Hematopoietic multipotent progenitor cell treated with erythropoietin and hydrocortisone succinate and interleukin-3 and kit ligand, for 15 days (in vitro differentiated cells): Measurements from ENCODE around the gene DOCK3.
"Not testable (repeated sequence)": the region's sequence is repeated elsewhere in the genome, so short reads cannot be mapped to it uniquely, and the experiment has no call there.

Experiments
- DNase-seq: peaks from one replicate; pipeline ENCODE4 v3.0.0-alpha.2; 2015; ENCODE audit warnings: low spot score

Gene DOCK3

GRCh38 chr3:51224283-51224682 lies 549.6 kb downstream of the DOCK3 start:
- DNase-seq, result no peak

GRCh38 chr3:51224843-51225242 lies 550.1 kb downstream of the DOCK3 start:
- no peak for DNase-seq

- no peak for DNase-seq
These were observed 568.2 kb downstream of the DOCK3 start for GRCh38 chr3:51242939-51243338.

GRCh38 chr3:51243924-51244323 lies 569.2 kb downstream of the DOCK3 start:
- no peak for DNase-seq

- DNase-seq, result no peak
These were observed 571.1 kb downstream of the DOCK3 start for GRCh38 chr3:51245867-51246266.

- no peak for DNase-seq
These were observed 583.1 kb downstream of the DOCK3 start for GRCh38 chr3:51257870-51258269.

- not testable (repeated sequence) for DNase-seq
These were observed 589.4 kb downstream of the DOCK3 start for GRCh38 chr3:51264166-51264565.

GRCh38 chr3:51268132-51268531 lies 593.4 kb downstream of the DOCK3 start:
- no peak for DNase-seq

- DNase-seq, result no peak
These were observed 594.7 kb downstream of the DOCK3 start for GRCh38 chr3:51269466-51269865.

GRCh38 chr3:51270559-51270958 lies 595.8 kb downstream of the DOCK3 start:
- DNase-seq, result no peak

- DNase-seq, result no peak
These were observed 596.4 kb downstream of the DOCK3 start for GRCh38 chr3:51271172-51271571.

GRCh38 chr3:51274052-51274451 lies 599.3 kb downstream of the DOCK3 start:
- no peak for DNase-seq

GRCh38 chr3:51275111-51275805 lies 600.5 kb downstream of the DOCK3 start:
- DNase-seq, result no peak

GRCh38 chr3:51276046-51276445 lies 601.3 kb downstream of the DOCK3 start:
- DNase-seq, result no peak

GRCh38 chr3:51279448-51279847 lies 604.7 kb downstream of the DOCK3 start:
- DNase-seq, result no peak

GRCh38 chr3:51280176-51280575 lies 605.4 kb downstream of the DOCK3 start:
- DNase-seq, result no peak

GRCh38 chr3:51282931-51283330 lies 608.2 kb downstream of the DOCK3 start:
- DNase-seq, result no peak

GRCh38 chr3:51283421-51283820 lies 608.7 kb downstream of the DOCK3 start:
- DNase-seq, result no peak

- no peak for DNase-seq
These were observed 620.9 kb downstream of the DOCK3 start for GRCh38 chr3:51295625-51296024.

GRCh38 chr3:51297333-51297732 lies 622.6 kb downstream of the DOCK3 start:
- no peak for DNase-seq

- no peak for DNase-seq
These were observed 629.5 kb downstream of the DOCK3 start for GRCh38 chr3:51304230-51304629.

GRCh38 chr3:51306093-51306492 lies 631.4 kb downstream of the DOCK3 start:
- no peak for DNase-seq

GRCh38 chr3:51307458-51307857 lies 632.7 kb downstream of the DOCK3 start:
- DNase-seq, result no peak

- not testable (repeated sequence) for DNase-seq
These were observed 633.3 kb downstream of the DOCK3 start for GRCh38 chr3:51307945-51308607.
